ENCODE data around the gene CAMK2B.

CAMK2B gene

GRCh38 chr7:44291066-44291732, 34.2 kb downstream of the CAMK2B start:
- peak; percentile 5 to 17 for DNase-seq
- TF ChIP-seq GATA1 (IDR thresholded peaks at IDR 0.05; ENCODE audit: low read depth, low read length) = no peak
- no peak for TF ChIP-seq POLR2A (IDR thresholded peaks at IDR 0.05; ENCODE audit: low read length)

GRCh38 chr7:44290252-44290620, 35.2 kb downstream of the CAMK2B start:
- no peak for TF ChIP-seq GATA1 (IDR thresholded peaks at IDR 0.05; ENCODE audit: low read depth, low read length)
- TF ChIP-seq POLR2A (IDR thresholded peaks at IDR 0.05; ENCODE audit: low read length) = no peak
- no peak for DNase-seq

GRCh38 chr7:44289341-44290251, 35.8 kb downstream of the CAMK2B start:
- TF ChIP-seq POLR2A (IDR thresholded peaks at IDR 0.05; ENCODE audit: low read length) (no peak), GATA1 (IDR thresholded peaks at IDR 0.05; ENCODE audit: low read depth, low read length) (no peak)

GRCh38 chr7:44288811-44289340, 36.5 kb downstream of the CAMK2B start:
- TF ChIP-seq POLR2A (IDR thresholded peaks at IDR 0.05; ENCODE audit: low read length) = no peak
- no peak for TF ChIP-seq GATA1 (IDR thresholded peaks at IDR 0.05; ENCODE audit: low read depth, low read length)
- DNase-seq = no peak

More at GRCh38 chr7:44289341-44290251, 35.8 kb downstream of the CAMK2B start:
- DNase-seq = no peak

GRCh38 chr7:44288381-44288685, 37.1 kb downstream of the CAMK2B start:
- DNase-seq = no peak
- TF ChIP-seq GATA1 (IDR thresholded peaks at IDR 0.05; ENCODE audit: low read depth, low read length) = no peak
- no peak for TF ChIP-seq POLR2A (IDR thresholded peaks at IDR 0.05; ENCODE audit: low read length)

- no peak for DNase-seq
- TF ChIP-seq POLR2A (IDR thresholded peaks at IDR 0.05; ENCODE audit: low read length) (no peak), GATA1 (IDR thresholded peaks at IDR 0.05; ENCODE audit: low read depth, low read length) (no peak)
These were observed 37.7 kb downstream of the CAMK2B start for GRCh38 chr7:44287488-44288380.

- TF ChIP-seq GATA1 (IDR thresholded peaks at IDR 0.05; ENCODE audit: low read depth, low read length) (no peak), POLR2A (IDR thresholded peaks at IDR 0.05; ENCODE audit: low read length) (no peak)
- no peak for DNase-seq
These were observed 38.5 kb downstream of the CAMK2B start for GRCh38 chr7:44286618-44287487.

- no peak for DNase-seq
- no peak for TF ChIP-seq POLR2A (IDR thresholded peaks at IDR 0.05; ENCODE audit: low read length)
- TF ChIP-seq GATA1 (IDR thresholded peaks at IDR 0.05; ENCODE audit: low read depth, low read length) = no peak
These were observed 39.2 kb downstream of the CAMK2B start for GRCh38 chr7:44286182-44286617.

GRCh38 chr7:44285561-44285960, 39.8 kb downstream of the CAMK2B start:
- DNase-seq = no peak

GRCh38 chr7:44284881-44285541, 40.4 kb downstream of the CAMK2B start:
- no peak for DNase-seq
- no peak for TF ChIP-seq POLR2A (IDR thresholded peaks at IDR 0.05; ENCODE audit: low read length)
- no peak for TF ChIP-seq GATA1 (IDR thresholded peaks at IDR 0.05; ENCODE audit: low read depth, low read length)

More at GRCh38 chr7:44285561-44285960, 39.8 kb downstream of the CAMK2B start:
- TF ChIP-seq POLR2A (IDR thresholded peaks at IDR 0.05; ENCODE audit: low read length) = no peak

- DNase-seq = no peak
- TF ChIP-seq GATA1 (IDR thresholded peaks at IDR 0.05; ENCODE audit: low read depth, low read length) (no peak), POLR2A (IDR thresholded peaks at IDR 0.05; ENCODE audit: low read length) (no peak)
These were observed 41.2 kb downstream of the CAMK2B start for GRCh38 chr7:44284216-44284615.

All from erythroblast (primary cell).